WTC11 (cell line): ENCODE results near the gene COL17A1. TPM values are rescaled to one million over a fixed set of nuclear protein-coding genes. Genes with fewer than 3 reads are reported as not detected.

Source experiments
- ATAC-seq: fragments of 200-7000 bp; cut with Tn5 transposase; 2 replicates; pipeline ENCODE4 v1.10.0; 2021; ENCODE audit warnings: mild to moderate bottlenecking, moderate library complexity
- CTCF ChIA-PET: fragments of 300-600 bp; sonication (Branson Sonifier 250); formaldehyde crosslinking; loops from one replicate; lab custom pipeline; 2021; ENCODE audit warnings: antibody characterized with exemption; lab: Charles Lee
- POLR2A ChIA-PET: fragments of 350-600 bp; sonication (Branson Sonifier 250); formaldehyde crosslinking; loops from one replicate; lab custom pipeline; 2021; ENCODE audit warnings: antibody characterized with exemption; lab: Charles Lee
- DNase-seq: peaks from one replicate; pipeline ENCODE4 v3.0.0; 2021; ENCODE audit warnings: low spot score
- H3K27ac Mint-ChIP-seq: 2 replicates; pipeline ENCODE4 v1.8.0; 2021; ENCODE audit warnings: mixed read lengths
- H3K27me3 Mint-ChIP-seq: 2 replicates; pipeline ENCODE4 v1.8.0; 2021; ENCODE audit warnings: low read depth, mild to moderate bottlenecking, moderate library complexity, mixed read lengths
- H3K36me3 Mint-ChIP-seq: 2 replicates; pipeline ENCODE4 v1.8.0; 2021; ENCODE audit warnings: mixed read lengths
- H3K4me1 Mint-ChIP-seq: 2 replicates; pipeline ENCODE4 v1.8.0; 2022; ENCODE audit warnings: mixed read lengths
- H3K4me3 Mint-ChIP-seq: 2 replicates; pipeline ENCODE4 v1.8.0; 2021; ENCODE audit warnings: mild to moderate bottlenecking, moderate library complexity, mixed read lengths
- H3K9me3 Mint-ChIP-seq: 2 replicates; pipeline ENCODE4 v1.8.0; 2021; ENCODE audit warnings: mixed read lengths
- CREB1 ChIP-seq: sonication (generic); formaldehyde crosslinking; IDR thresholded peaks from 2 replicates; pipeline ENCODE4 v1.8.0; 2023; ENCODE audit warnings: mild to moderate bottlenecking, missing genetic modification reagents
- E2F4 ChIP-seq: sonication (generic); formaldehyde crosslinking; IDR thresholded peaks from 2 replicates; pipeline ENCODE4 v1.8.1; 2022; ENCODE audit warnings: low read depth, mild to moderate bottlenecking, moderate library complexity, missing genetic modification reagents, borderline replicate concordance
- ESRRA ChIP-seq: sonication (generic); formaldehyde crosslinking; IDR thresholded peaks from 2 replicates; pipeline ENCODE4 v1.8.1; 2022; ENCODE audit warnings: mild to moderate bottlenecking, missing genetic modification reagents, borderline replicate concordance
- FOXK1 ChIP-seq: sonication (generic); formaldehyde crosslinking; IDR thresholded peaks from 2 replicates; pipeline ENCODE4 v1.8.0; 2022; ENCODE audit warnings: mild to moderate bottlenecking, moderate library complexity, missing genetic modification reagents
- FOXP1 ChIP-seq: sonication (generic); formaldehyde crosslinking; IDR thresholded peaks from 2 replicates; pipeline ENCODE4 v1.8.0; 2022; ENCODE audit warnings: missing genetic modification reagents, mild to moderate bottlenecking, moderate library complexity, borderline replicate concordance
- JAZF1 ChIP-seq: fragments of 250-450 bp; sonication (Bioruptor Pico); IDR thresholded peaks from 2 replicates; pipeline ENCODE4 v1.9.0; 2021; ENCODE audit warnings: moderate library complexity, mild to moderate bottlenecking, inconsistent platforms
- JUN ChIP-seq: sonication (generic); formaldehyde crosslinking; IDR thresholded peaks from 2 replicates; pipeline ENCODE4 v1.8.0; 2023; ENCODE audit warnings: mild to moderate bottlenecking, missing genetic modification reagents
- NFATC4 ChIP-seq: fragments of 250-450 bp; sonication (Bioruptor Pico); IDR thresholded peaks from 2 replicates; pipeline ENCODE4 v1.9.0; 2021; ENCODE audit warnings: mild to moderate bottlenecking
- NFE2L1 ChIP-seq: sonication (generic); formaldehyde crosslinking; IDR thresholded peaks from 2 replicates; pipeline ENCODE4 v1.8.1; 2023; ENCODE audit warnings: missing genetic modification reagents
- NR1H2 ChIP-seq: sonication (generic); formaldehyde crosslinking; IDR thresholded peaks from 2 replicates; pipeline ENCODE4 v1.9.0; 2021; ENCODE audit warnings: mild to moderate bottlenecking, moderate library complexity, missing genetic modification reagents
- NR2C2 ChIP-seq: sonication (generic); formaldehyde crosslinking; IDR thresholded peaks from 2 replicates; pipeline ENCODE4 v1.8.0; 2022; ENCODE audit warnings: mild to moderate bottlenecking, missing genetic modification reagents
- SMAD3 ChIP-seq: sonication (generic); formaldehyde crosslinking; IDR thresholded peaks from 2 replicates; pipeline ENCODE4 v1.8.0; 2022; ENCODE audit warnings: missing genetic modification reagents, mild to moderate bottlenecking, borderline replicate concordance
- ZNF121 ChIP-seq: sonication (generic); formaldehyde crosslinking; IDR thresholded peaks from 2 replicates; pipeline ENCODE4 v1.8.0; 2023; ENCODE audit warnings: missing genetic modification reagents
- ZNF423 ChIP-seq: fragments of 250-450 bp; sonication (Bioruptor Pico); IDR thresholded peaks from 2 replicates; pipeline ENCODE4 v2.1.2; 2022; ENCODE audit warnings: mild to moderate bottlenecking, moderate library complexity
- total RNA-seq: library from RNA; stranded (reverse); gene quantifications from 3 replicates; pipeline ENCODE4 v1.2.3, GENCODE V29; 2021
- TF ChIP-seq, protein P1 (sequence below): fragments of 250-450 bp; sonication (Bioruptor Pico); IDR thresholded peaks from 2 replicates; pipeline ENCODE4 v1.9.0; 2021; ENCODE audit warnings: mild to moderate bottlenecking
- TF ChIP-seq, protein P2 (sequence below): sonication (generic); formaldehyde crosslinking; IDR thresholded peaks from 2 replicates; pipeline ENCODE4 v1.8.1; 2023; ENCODE audit warnings: mild to moderate bottlenecking, moderate library complexity, missing genetic modification reagents
- TF ChIP-seq, protein P3 (sequence below): sonication (generic); formaldehyde crosslinking; IDR thresholded peaks from 2 replicates; pipeline ENCODE4 v1.8.1; 2023; ENCODE audit warnings: mild to moderate bottlenecking, missing genetic modification reagents, borderline replicate concordance
- TF ChIP-seq, protein P4 (sequence below): sonication (generic); formaldehyde crosslinking; IDR thresholded peaks from 2 replicates; pipeline ENCODE4 v1.8.0; 2023; ENCODE audit warnings: missing genetic modification reagents

COL17A1 gene
- total RNA-seq, 1 experiment from 2014 or later: 1.5 TPM

DNA sequence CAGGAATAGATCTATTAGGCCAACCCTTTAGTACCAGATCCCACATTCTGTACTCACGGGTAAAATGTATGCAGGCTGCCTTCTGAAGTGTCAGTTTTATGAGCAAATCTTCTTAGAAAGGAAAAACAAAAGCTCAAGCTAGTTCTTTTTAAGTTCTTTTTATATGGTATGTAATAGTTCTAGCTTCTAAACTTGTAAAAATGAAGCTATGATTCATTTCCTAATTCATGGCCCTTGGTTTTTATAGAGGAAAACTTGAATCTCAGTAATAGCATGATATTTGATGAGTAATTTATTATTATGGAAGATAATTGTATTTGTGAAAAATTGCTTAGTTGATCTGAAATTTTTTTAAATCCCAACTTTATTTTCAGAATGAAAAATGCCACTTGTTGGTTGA is 64.4 kb downstream of the COL17A1 start:
- no peaks in the 10 kb centered on the region for H3K9me3 Mint-ChIP-seq
- peaks cover 6% of the 10 kb centered on the region; the same call in 1 of the 2 replicates for H3K4me1 Mint-ChIP-seq
- peaks cover 26% of the 10 kb centered on the region for H3K36me3 Mint-ChIP-seq
- no peak for ATAC-seq
- H3K27ac Mint-ChIP-seq: no peak overlapping the region
- H3K27me3 Mint-ChIP-seq: no peaks in the 10 kb centered on the region
- TF ChIP-seq NR1H2 (CRISPR knock-in tag) (no peak), JAZF1 (CRISPR knock-in tag) (no peak), ESRRA (CRISPR knock-in tag) (no peak), NR2C2 (CRISPR knock-in tag) (no peak), JUN (no peak), FOXK1 (CRISPR knock-in tag) (no peak), SMAD3 (CRISPR knock-in tag) (no peak), NFATC4 (CRISPR knock-in tag) (no peak), ZNF121 (no peak), NFE2L1 (CRISPR knock-in tag) (no peak), CREB1 (CRISPR knock-in tag) (no peak), FOXP1 (CRISPR knock-in tag) (no peak), ZNF423 (CRISPR knock-in tag) (no peak), E2F4 (no peak)
- TF ChIP-seq, protein P1, sequence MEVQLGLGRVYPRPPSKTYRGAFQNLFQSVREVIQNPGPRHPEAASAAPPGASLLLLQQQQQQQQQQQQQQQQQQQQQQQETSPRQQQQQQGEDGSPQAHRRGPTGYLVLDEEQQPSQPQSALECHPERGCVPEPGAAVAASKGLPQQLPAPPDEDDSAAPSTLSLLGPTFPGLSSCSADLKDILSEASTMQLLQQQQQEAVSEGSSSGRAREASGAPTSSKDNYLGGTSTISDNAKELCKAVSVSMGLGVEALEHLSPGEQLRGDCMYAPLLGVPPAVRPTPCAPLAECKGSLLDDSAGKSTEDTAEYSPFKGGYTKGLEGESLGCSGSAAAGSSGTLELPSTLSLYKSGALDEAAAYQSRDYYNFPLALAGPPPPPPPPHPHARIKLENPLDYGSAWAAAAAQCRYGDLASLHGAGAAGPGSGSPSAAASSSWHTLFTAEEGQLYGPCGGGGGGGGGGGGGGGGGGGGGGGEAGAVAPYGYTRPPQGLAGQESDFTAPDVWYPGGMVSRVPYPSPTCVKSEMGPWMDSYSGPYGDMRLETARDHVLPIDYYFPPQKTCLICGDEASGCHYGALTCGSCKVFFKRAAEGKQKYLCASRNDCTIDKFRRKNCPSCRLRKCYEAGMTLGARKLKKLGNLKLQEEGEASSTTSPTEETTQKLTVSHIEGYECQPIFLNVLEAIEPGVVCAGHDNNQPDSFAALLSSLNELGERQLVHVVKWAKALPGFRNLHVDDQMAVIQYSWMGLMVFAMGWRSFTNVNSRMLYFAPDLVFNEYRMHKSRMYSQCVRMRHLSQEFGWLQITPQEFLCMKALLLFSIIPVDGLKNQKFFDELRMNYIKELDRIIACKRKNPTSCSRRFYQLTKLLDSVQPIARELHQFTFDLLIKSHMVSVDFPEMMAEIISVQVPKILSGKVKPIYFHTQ (CRISPR knock-in tag): no peak
- TF ChIP-seq, protein P2, sequence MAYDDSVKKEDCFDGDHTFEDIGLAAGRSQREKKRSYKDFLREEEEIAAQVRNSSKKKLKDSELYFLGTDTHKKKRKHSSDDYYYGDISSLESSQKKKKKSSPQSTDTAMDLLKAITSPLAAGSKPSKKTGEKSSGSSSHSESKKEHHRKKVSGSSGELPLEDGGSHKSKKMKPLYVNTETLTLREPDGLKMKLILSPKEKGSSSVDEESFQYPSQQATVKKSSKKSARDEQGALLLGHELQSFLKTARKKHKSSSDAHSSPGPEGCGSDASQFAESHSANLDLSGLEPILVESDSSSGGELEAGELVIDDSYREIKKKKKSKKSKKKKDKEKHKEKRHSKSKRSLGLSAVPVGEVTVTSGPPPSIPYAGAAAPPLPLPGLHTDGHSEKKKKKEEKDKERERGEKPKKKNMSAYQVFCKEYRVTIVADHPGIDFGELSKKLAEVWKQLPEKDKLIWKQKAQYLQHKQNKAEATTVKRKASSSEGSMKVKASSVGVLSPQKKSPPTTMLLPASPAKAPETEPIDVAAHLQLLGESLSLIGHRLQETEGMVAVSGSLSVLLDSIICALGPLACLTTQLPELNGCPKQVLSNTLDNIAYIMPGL (CRISPR knock-in tag): no peak
- TF ChIP-seq, protein P3, sequence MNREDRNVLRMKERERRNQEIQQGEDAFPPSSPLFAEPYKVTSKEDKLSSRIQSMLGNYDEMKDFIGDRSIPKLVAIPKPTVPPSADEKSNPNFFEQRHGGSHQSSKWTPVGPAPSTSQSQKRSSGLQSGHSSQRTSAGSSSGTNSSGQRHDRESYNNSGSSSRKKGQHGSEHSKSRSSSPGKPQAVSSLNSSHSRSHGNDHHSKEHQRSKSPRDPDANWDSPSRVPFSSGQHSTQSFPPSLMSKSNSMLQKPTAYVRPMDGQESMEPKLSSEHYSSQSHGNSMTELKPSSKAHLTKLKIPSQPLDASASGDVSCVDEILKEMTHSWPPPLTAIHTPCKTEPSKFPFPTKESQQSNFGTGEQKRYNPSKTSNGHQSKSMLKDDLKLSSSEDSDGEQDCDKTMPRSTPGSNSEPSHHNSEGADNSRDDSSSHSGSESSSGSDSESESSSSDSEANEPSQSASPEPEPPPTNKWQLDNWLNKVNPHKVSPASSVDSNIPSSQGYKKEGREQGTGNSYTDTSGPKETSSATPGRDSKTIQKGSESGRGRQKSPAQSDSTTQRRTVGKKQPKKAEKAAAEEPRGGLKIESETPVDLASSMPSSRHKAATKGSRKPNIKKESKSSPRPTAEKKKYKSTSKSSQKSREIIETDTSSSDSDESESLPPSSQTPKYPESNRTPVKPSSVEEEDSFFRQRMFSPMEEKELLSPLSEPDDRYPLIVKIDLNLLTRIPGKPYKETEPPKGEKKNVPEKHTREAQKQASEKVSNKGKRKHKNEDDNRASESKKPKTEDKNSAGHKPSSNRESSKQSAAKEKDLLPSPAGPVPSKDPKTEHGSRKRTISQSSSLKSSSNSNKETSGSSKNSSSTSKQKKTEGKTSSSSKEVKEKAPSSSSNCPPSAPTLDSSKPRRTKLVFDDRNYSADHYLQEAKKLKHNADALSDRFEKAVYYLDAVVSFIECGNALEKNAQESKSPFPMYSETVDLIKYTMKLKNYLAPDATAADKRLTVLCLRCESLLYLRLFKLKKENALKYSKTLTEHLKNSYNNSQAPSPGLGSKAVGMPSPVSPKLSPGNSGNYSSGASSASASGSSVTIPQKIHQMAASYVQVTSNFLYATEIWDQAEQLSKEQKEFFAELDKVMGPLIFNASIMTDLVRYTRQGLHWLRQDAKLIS: no peak
- TF ChIP-seq, protein P4, sequence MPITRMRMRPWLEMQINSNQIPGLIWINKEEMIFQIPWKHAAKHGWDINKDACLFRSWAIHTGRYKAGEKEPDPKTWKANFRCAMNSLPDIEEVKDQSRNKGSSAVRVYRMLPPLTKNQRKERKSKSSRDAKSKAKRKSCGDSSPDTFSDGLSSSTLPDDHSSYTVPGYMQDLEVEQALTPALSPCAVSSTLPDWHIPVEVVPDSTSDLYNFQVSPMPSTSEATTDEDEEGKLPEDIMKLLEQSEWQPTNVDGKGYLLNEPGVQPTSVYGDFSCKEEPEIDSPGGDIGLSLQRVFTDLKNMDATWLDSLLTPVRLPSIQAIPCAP (CRISPR knock-in tag): no peak
- H3K4me3 Mint-ChIP-seq: no peak overlapping the region
- ChIA-PET POLR2A (interaction anchor here (0.6 kb wide), 1 partner anchor 16 kb away, joined by 4 read pairs; no protein-coding TSS in a partner anchor), CTCF (no interaction called here)
- no peak for DNase-seq
